ENCODE measurements around the gene SECISBP2. TPM values are rescaled to one million over a fixed set of nuclear protein-coding genes. Genes with fewer than 3 reads are reported as not detected.

SECISBP2 gene
- total RNA-seq, 1 experiment from 2014 or later, result 47.9 TPM

GRCh38 chr9:89383030-89383720 lies 64.9 kb downstream of the SECISBP2 start:
- Histone ChIP-seq H3K4me1 (no peaks in the 10 kb centered on the region; the same call in 1 of the 2 replicates), H3K36me3 (no peaks in the 10 kb centered on the region), H3K9me3 (replicated peaks) (no peaks in the 10 kb centered on the region), H3K4me3 (no peak overlapping the region), H3K27ac (no peak overlapping the region), H3K27me3 (peaks cover 19% of the 10 kb centered on the region; the same call in 1 of the 2 replicates)
- DNase-seq, result no peak

- Histone ChIP-seq H3K4me3 (no peak overlapping the region), H3K27me3 (peaks cover 19% of the 10 kb centered on the region; the same call in 1 of the 2 replicates), H3K9me3 (replicated peaks) (no peaks in the 10 kb centered on the region), H3K27ac (no peak overlapping the region), H3K36me3 (no peaks in the 10 kb centered on the region), H3K4me1 (no peaks in the 10 kb centered on the region; the same call in 1 of the 2 replicates)
- DNase-seq, result no peak
These were observed 65.5 kb downstream of the SECISBP2 start for GRCh38 chr9:89383721-89384300.

DNA sequence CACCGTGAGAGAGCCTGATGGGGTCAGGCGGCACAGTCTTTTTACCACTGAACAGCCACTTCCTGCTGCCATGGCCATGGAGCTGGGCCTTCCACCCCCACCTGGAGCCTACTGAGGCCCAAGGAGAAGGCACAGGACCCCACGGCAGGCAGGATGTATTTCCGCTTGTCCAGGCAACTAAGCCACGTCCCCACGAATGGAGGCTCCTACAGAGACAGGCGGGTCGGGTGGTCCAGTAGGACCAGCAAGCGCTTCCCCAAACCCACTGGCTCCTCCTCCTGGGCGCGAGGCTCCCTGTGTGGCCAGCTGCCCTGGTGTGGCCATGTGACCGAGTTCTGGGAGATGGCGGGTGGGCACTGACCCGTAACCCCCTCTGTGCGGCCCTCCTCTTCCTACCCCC lies 66.5 kb downstream of the SECISBP2 start:
- no peak for DNase-seq

DNA sequence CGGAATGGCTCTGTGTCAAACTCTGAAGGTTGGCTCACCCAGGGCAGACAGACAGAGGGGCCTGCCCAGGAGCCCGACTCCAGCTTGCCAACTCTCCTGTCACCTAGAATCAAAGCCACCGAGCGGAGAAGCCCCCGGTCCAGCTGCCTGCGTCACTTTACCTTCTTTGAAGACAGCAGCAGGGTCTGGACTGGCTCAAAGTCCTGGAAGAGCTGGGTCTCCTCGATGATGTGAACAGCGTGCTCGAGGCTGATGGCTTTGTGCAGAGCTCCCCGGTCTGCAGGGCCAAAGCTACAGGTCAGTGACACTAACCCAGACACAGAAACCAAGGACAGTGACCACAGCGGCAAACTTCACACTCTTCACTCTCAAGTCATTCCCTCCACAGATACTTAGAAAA lies 67.9 kb downstream of the SECISBP2 start:
- H3K9me3 ChIP-seq (replicated peaks), result no peaks in the 10 kb centered on the region
- no peaks in the 10 kb centered on the region for H3K36me3 ChIP-seq
- peaks cover 21% of the 10 kb centered on the region; the same call in 1 of the 2 replicates for H3K27me3 ChIP-seq
- H3K27ac ChIP-seq, result no peak overlapping the region
- DNase-seq, result no peak
- H3K4me1 ChIP-seq, result no peaks in the 10 kb centered on the region
- no peak overlapping the region for H3K4me3 ChIP-seq

More for the DNA sequence above, 66.5 kb downstream of the SECISBP2 start:
- H3K9me3 ChIP-seq (replicated peaks), result no peaks in the 10 kb centered on the region
- no peak overlapping the region for H3K27ac ChIP-seq
- H3K27me3 ChIP-seq, result peaks cover 24% of the 10 kb centered on the region; the same call in 1 of the 2 replicates
- no peak overlapping the region for H3K4me3 ChIP-seq
- H3K36me3 ChIP-seq, result no peaks in the 10 kb centered on the region
- H3K4me1 ChIP-seq, result no peaks in the 10 kb centered on the region; the same call in 1 of the 2 replicates

GRCh38 chr9:89386797-89387196 lies 68.5 kb downstream of the SECISBP2 start:
- DNase-seq, result no peak
- H3K36me3 ChIP-seq, result no peaks in the 10 kb centered on the region
- H3K4me3 ChIP-seq, result no peak overlapping the region
- peaks cover 18% of the 10 kb centered on the region; the same call in 1 of the 2 replicates for H3K27me3 ChIP-seq
- H3K4me1 ChIP-seq, result no peaks in the 10 kb centered on the region
- H3K9me3 ChIP-seq (replicated peaks), result no peaks in the 10 kb centered on the region
- H3K27ac ChIP-seq, result no peak overlapping the region

- H3K4me3 ChIP-seq, result no peak overlapping the region
- H3K36me3 ChIP-seq, result no peaks in the 10 kb centered on the region
- H3K27me3 ChIP-seq, result peaks cover 16% of the 10 kb centered on the region; the same call in 1 of the 2 replicates
- H3K4me1 ChIP-seq, result no peaks in the 10 kb centered on the region
- no peak for DNase-seq
- H3K9me3 ChIP-seq (replicated peaks), result no peaks in the 10 kb centered on the region
- no peak overlapping the region for H3K27ac ChIP-seq
These were observed 69.0 kb downstream of the SECISBP2 start for GRCh38 chr9:89387197-89387849.

GRCh38 chr9:89388084-89388867 lies 70.0 kb downstream of the SECISBP2 start:
- Histone ChIP-seq H3K36me3 (no peaks in the 10 kb centered on the region), H3K4me3 (no peak overlapping the region), H3K27me3 (peaks cover 16% of the 10 kb centered on the region; the same call in 1 of the 2 replicates), H3K9me3 (replicated peaks) (no peaks in the 10 kb centered on the region), H3K27ac (no peak overlapping the region), H3K4me1 (no peaks in the 10 kb centered on the region)
- no peak for DNase-seq

- no peak for DNase-seq
- H3K36me3 ChIP-seq, result no peaks in the 10 kb centered on the region
- H3K4me3 ChIP-seq, result no peak overlapping the region
- peaks cover 16% of the 10 kb centered on the region; the same call in 1 of the 2 replicates for H3K27me3 ChIP-seq
- H3K4me1 ChIP-seq, result no peaks in the 10 kb centered on the region
- H3K27ac ChIP-seq, result no peak overlapping the region
- no peaks in the 10 kb centered on the region for H3K9me3 ChIP-seq (replicated peaks)
These were observed 70.5 kb downstream of the SECISBP2 start for GRCh38 chr9:89388868-89389177.

GRCh38 chr9:89390068-89390555 lies 71.8 kb downstream of the SECISBP2 start:
- H3K4me1 ChIP-seq, result no peaks in the 10 kb centered on the region

DNA sequence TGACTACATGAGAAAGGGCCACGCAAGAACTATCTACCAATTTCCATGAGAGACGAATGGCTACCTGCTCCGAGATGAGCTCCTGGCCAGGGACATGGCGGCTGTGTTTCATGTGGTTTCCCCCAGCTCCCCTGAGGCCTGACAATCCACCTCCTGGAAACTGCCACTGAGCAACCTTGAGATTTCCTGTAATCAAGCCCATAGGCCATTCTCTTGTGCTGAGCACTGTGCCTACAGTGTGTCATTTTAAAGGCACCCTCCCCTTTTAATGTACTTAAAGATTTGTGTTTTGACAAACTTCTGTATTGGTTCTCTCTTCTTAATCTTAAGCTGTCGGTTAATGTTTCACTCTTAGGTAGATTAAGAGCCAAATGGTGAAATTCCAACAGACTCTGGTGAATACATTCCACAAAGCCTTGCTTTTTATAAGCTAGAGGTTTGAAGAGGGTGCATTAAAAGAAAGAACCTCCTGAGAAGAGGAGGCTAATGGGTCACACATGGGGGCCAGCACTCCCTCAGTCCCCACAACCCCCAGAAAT lies 72.3 kb downstream of the SECISBP2 start:
- Histone ChIP-seq H3K36me3 (no peaks in the 10 kb centered on the region), H3K4me3 (no peak overlapping the region), H3K27ac (no peak overlapping the region), H3K9me3 (replicated peaks) (no peaks in the 10 kb centered on the region), H3K4me1 (no peaks in the 10 kb centered on the region), H3K27me3 (peaks cover 28% of the 10 kb centered on the region; the same call in 1 of the 2 replicates)
- DNase-seq, result no peak

More at GRCh38 chr9:89390068-89390555, 71.8 kb downstream of the SECISBP2 start:
- H3K36me3 ChIP-seq, result no peaks in the 10 kb centered on the region
- no peaks in the 10 kb centered on the region for H3K9me3 ChIP-seq (replicated peaks)
- no peak overlapping the region for H3K4me3 ChIP-seq
- H3K27me3 ChIP-seq, result peaks cover 28% of the 10 kb centered on the region; the same call in 1 of the 2 replicates
- no peak overlapping the region for H3K27ac ChIP-seq
- no peak for DNase-seq

- H3K4me1 ChIP-seq, result no peaks in the 10 kb centered on the region
- H3K27me3 ChIP-seq, result peaks cover 28% of the 10 kb centered on the region; the same call in 1 of the 2 replicates
- no peak overlapping the region for H3K27ac ChIP-seq
- no peak overlapping the region for H3K4me3 ChIP-seq
- no peaks in the 10 kb centered on the region for H3K9me3 ChIP-seq (replicated peaks)
- DNase-seq, result no peak
- H3K36me3 ChIP-seq, result no peaks in the 10 kb centered on the region
These were observed 73.3 kb downstream of the SECISBP2 start for GRCh38 chr9:89391585-89391984.

GRCh38 chr9:89394412-89394811 lies 76.1 kb downstream of the SECISBP2 start:
- H3K9me3 ChIP-seq (replicated peaks), result no peaks in the 10 kb centered on the region
- H3K4me3 ChIP-seq, result no peak overlapping the region
- H3K27me3 ChIP-seq, result peaks cover 31% of the 10 kb centered on the region; the same call in 1 of the 2 replicates
- no peak for DNase-seq
- no peaks in the 10 kb centered on the region for H3K36me3 ChIP-seq
- H3K27ac ChIP-seq, result no peak overlapping the region
- H3K4me1 ChIP-seq, result no peaks in the 10 kb centered on the region

- H3K36me3 ChIP-seq, result no peaks in the 10 kb centered on the region
These were observed 77.8 kb downstream of the SECISBP2 start for GRCh38 chr9:89395931-89396710.

More at GRCh38 chr9:89395931-89396710, 77.8 kb downstream of the SECISBP2 start:
- H3K4me3 ChIP-seq, result no peak overlapping the region
- no peak overlapping the region for H3K27ac ChIP-seq
- peaks cover 24% of the 10 kb centered on the region; the same call in 1 of the 2 replicates for H3K27me3 ChIP-seq
- H3K9me3 ChIP-seq (replicated peaks), result no peaks in the 10 kb centered on the region
- no peaks in the 10 kb centered on the region for H3K4me1 ChIP-seq
- DNase-seq, result no peak

All from SJCRH30 (cell line).